SK-N-SH (cell line): ENCODE measurements around the gene PROX1. TPM values are rescaled to one million over a fixed set of nuclear protein-coding genes. Genes with fewer than 3 reads are reported as not detected.

Experiments used
- CTCF ChIA-PET: fragments of 300-600, 350-600 bp; formaldehyde crosslinking; extraction: SDS; loops from one replicate; lab custom pipeline; 2021; lab: Yijun Ruan, JAX
- POLR2A ChIA-PET: fragments of 350-600 bp; sonication (Branson Sonifier 250); formaldehyde crosslinking; extraction: SDS; loops from one replicate; lab custom pipeline; 2020; ENCODE audit warnings: antibody characterized with exemption, inconsistent platforms; lab: Yijun Ruan, JAX
- DNase-seq: peaks from one replicate; pipeline ENCODE4 v3.0.0; 2012
- H2AFZ ChIP-seq: fragments of 200-600 bp; sonication (generic); 2 replicates; pipeline ENCODE4 v1.8.1; 2016; ENCODE audit warnings: antibody characterized with exemption, mild to moderate bottlenecking, low read depth
- H3F3A ChIP-seq: fragments of 200-600 bp; sonication (generic); replicated peaks from 2 replicates; pipeline ENCODE3; 2016; ENCODE audit warnings: antibody characterized with exemption, mild to moderate bottlenecking; ENCODE audit not compliant: insufficient read depth
- H3K27ac ChIP-seq, 2 experiments: fragments of 200-500 bp in 1 of 2; fragments of 200-600 bp in 1 of 2; sonication (Bioruptor generic) in 1 of 2; sonication (generic), shearing (Covaris generic) in 1 of 2; 2 replicates each; pipeline versions ENCODE4 v1.5.1 to v1.6.1; 2014 to 2016; ENCODE audit warnings: low read depth in 2 of 2, inconsistent platforms in 1 of 2, low read length in 1 of 2, mild to moderate bottlenecking in 1 of 2, mixed read lengths in 1 of 2
- H3K27me3 ChIP-seq: fragments of 200-600 bp; sonication (generic), shearing (Covaris generic); 2 replicates; pipeline ENCODE4 v1.6.1; 2016; ENCODE audit warnings: mixed run types; ENCODE audit not compliant: insufficient read depth
- H3K36me3 ChIP-seq, 2 experiments: fragments of 200-500 bp in 1 of 2; fragments of 200-600 bp in 1 of 2; sonication (Bioruptor generic) in 1 of 2; sonication (generic) in 1 of 2; replicated peaks in 1 of 2; 2 replicates each; pipeline versions ENCODE3 to v1.5.1; 2014 to 2016; ENCODE audit warnings: low read length in 1 of 2, mild to moderate bottlenecking in 1 of 2; ENCODE audit not compliant: insufficient read depth in 2 of 2, control insufficient read depth in 1 of 2
- H3K4me1 ChIP-seq, 2 experiments: fragments of 200-500 bp in 1 of 2; fragments of 200-600 bp in 1 of 2; sonication (Bioruptor generic) in 1 of 2; sonication (generic), shearing (Covaris generic) in 1 of 2; 2 replicates each; pipeline versions ENCODE4 v1.5.1 to v1.6.1; 2014 to 2016; ENCODE audit warnings: low read depth in 1 of 2, low read length in 1 of 2, mixed run types in 1 of 2; ENCODE audit not compliant: insufficient read depth in 2 of 2, control insufficient read depth in 1 of 2
- H3K4me2 ChIP-seq: fragments of 200-600 bp; sonication (generic), shearing (Covaris generic); 2 replicates; pipeline ENCODE4 v1.6.1; 2017; ENCODE audit warnings: mixed run types
- H3K4me3 ChIP-seq, 2 experiments: fragments of 200-500 bp in 1 of 2; fragments of 200-600 bp in 1 of 2; sonication (Bioruptor generic) in 1 of 2; sonication (generic), shearing (Covaris generic) in 1 of 2; 2 replicates each; pipeline versions ENCODE4 v1.5.1 to v1.8.1; 2014 to 2016; ENCODE audit warnings: low read depth in 2 of 2, inconsistent platforms in 1 of 2, low read length in 1 of 2, mild to moderate bottlenecking in 1 of 2, mixed read lengths in 1 of 2, moderate library complexity in 1 of 2
- H3K79me2 ChIP-seq: fragments of 200-600 bp; sonication (generic); 2 replicates; pipeline ENCODE4 v1.8.1; 2017; ENCODE audit warnings: mild to moderate bottlenecking; ENCODE audit not compliant: insufficient read depth
- H3K9ac ChIP-seq: fragments of 200-600 bp; sonication (generic); 2 replicates; pipeline ENCODE4 v1.6.1; 2017; ENCODE audit warnings: mixed run types
- H3K9me2 ChIP-seq: fragments of 200-600 bp; sonication (generic); 2 replicates; pipeline ENCODE4 v1.6.1; 2017; ENCODE audit warnings: mixed run types
- H3K9me3 ChIP-seq: fragments of 200-600 bp; sonication (generic); 2 replicates; pipeline ENCODE4 v1.6.1; 2017; ENCODE audit warnings: mixed run types, mild to moderate bottlenecking, moderate library complexity
- H4K20me1 ChIP-seq: fragments of 200-600 bp; sonication (generic); 2 replicates; pipeline ENCODE4 v1.6.1; 2017; ENCODE audit warnings: mild to moderate bottlenecking, mixed run types; ENCODE audit not compliant: insufficient read depth
- CTCF ChIP-seq: fragments of 200-600 bp; sonication (generic); IDR thresholded peaks from 2 replicates; pipeline ENCODE4 v1.6.1; 2017; ENCODE audit warnings: antibody characterized with exemption, mild to moderate bottlenecking, moderate library complexity
- EP300 ChIP-seq, 2 experiments: IDR thresholded peaks; 2 replicates each; pipeline versions ENCODE4 v1.4.0 to v1.6.1; 2012; ENCODE audit warnings: borderline replicate concordance in 1 of 2, low read depth in 1 of 2, low read length in 1 of 2
- EZH2phosphoT487 ChIP-seq: fragments of 200-600 bp; sonication (generic); IDR thresholded peaks from 2 replicates; pipeline ENCODE4 v1.6.1; 2017; ENCODE audit warnings: low read depth, mixed run types, mild to moderate bottlenecking, antibody characterized with exemption, moderate library complexity, borderline replicate concordance
- FOXM1 ChIP-seq: IDR thresholded peaks from 2 replicates; pipeline ENCODE4 v1.4.0; 2012; ENCODE audit warnings: low read depth, mild to moderate bottlenecking
- GATA2 ChIP-seq: sonication (generic); formaldehyde crosslinking; IDR thresholded peaks from 2 replicates; pipeline ENCODE4 v1.5.0; 2020; ENCODE audit warnings: mild to moderate bottlenecking, missing genetic modification reagents
- JUND ChIP-seq: IDR thresholded peaks from 2 replicates; pipeline ENCODE4 v1.4.0; 2012
- MAX ChIP-seq: IDR thresholded peaks from 2 replicates; pipeline ENCODE4 v1.4.0; 2012; ENCODE audit warnings: low read depth
- MEF2A ChIP-seq: IDR thresholded peaks from 2 replicates; pipeline ENCODE4 v1.4.0; 2012; ENCODE audit warnings: low read depth, borderline replicate concordance
- MXI1 ChIP-seq: IDR thresholded peaks from 2 replicates; pipeline ENCODE4 v1.6.1; 2012; ENCODE audit warnings: mild to moderate bottlenecking, low read depth, low read length, improper control_type of control experiment
- NFIC ChIP-seq: IDR thresholded peaks from 2 replicates; pipeline ENCODE4 v1.4.0; 2012; ENCODE audit warnings: borderline replicate concordance
- NRF1 ChIP-seq: IDR thresholded peaks from 2 replicates; pipeline ENCODE4 v1.6.1; 2012; ENCODE audit warnings: low read depth, mild to moderate bottlenecking, low read length
- PBX3 ChIP-seq: IDR thresholded peaks from 2 replicates; pipeline ENCODE4; 2012
- RAD21 ChIP-seq: IDR thresholded peaks from 2 replicates; pipeline ENCODE4 v1.6.1; 2012; ENCODE audit warnings: mild to moderate bottlenecking, low read length
- REST ChIP-seq: IDR thresholded peaks from 2 replicates; pipeline ENCODE4 v1.6.1; 2012; ENCODE audit warnings: mild to moderate bottlenecking, low read depth, low read length, moderate library complexity
- RFX5 ChIP-seq: IDR thresholded peaks from 2 replicates; pipeline ENCODE4 v1.6.1; 2012; ENCODE audit warnings: mild to moderate bottlenecking, improper control_type of control experiment, low read length
- RXRA ChIP-seq: IDR thresholded peaks from 2 replicates; pipeline ENCODE4 v1.4.0; 2012; ENCODE audit warnings: low read depth, mild to moderate bottlenecking, borderline replicate concordance
- SIN3A ChIP-seq: IDR thresholded peaks from 2 replicates; pipeline ENCODE4 v1.6.1; 2012; ENCODE audit warnings: low read depth, mild to moderate bottlenecking, low read length, moderate library complexity, borderline replicate concordance
- TEAD4 ChIP-seq: IDR thresholded peaks from 2 replicates; pipeline ENCODE4 v1.4.0; 2012; ENCODE audit warnings: mild to moderate bottlenecking, borderline replicate concordance; ENCODE audit not compliant: insufficient read depth
- USF1 ChIP-seq: IDR thresholded peaks from 2 replicates; pipeline ENCODE4 v1.4.0; 2012; ENCODE audit warnings: low read depth, borderline replicate concordance
- YY1 ChIP-seq: IDR thresholded peaks from 2 replicates; pipeline ENCODE4 v1.4.0; 2012; ENCODE audit warnings: low read depth, mild to moderate bottlenecking
- WGBS: methylation state at CpG from one replicate; pipeline ENCODE4 v1.1.6; 2017; ENCODE audit warnings: low lambda C conversion rate; 5-methylcytosine and 5-hydroxymethylcytosine counted together
- polyA plus RNA-seq, 3 experiments: library from polyadenylated mRNA; depleted of rRNA; stranded (reverse); fragments of >200 nt; gene quantifications; 2 replicates each; pipeline ENCODE4 v1.2.3, GENCODE V29; 2012

The PROX1 gene
- polyA plus RNA-seq, 1 of the 3 experiments (the other 2 are of a cell fraction) = 0.25 TPM

- Histone ChIP-seq H3K27ac (no peak overlapping the region), H3K9me2 (no peaks in the 10 kb centered on the region), H2AFZ (no peak overlapping the region), H3K4me3 (no peak overlapping the region), H4K20me1 (no peaks in the 10 kb centered on the region), H3K9me3 (no peaks in the 10 kb centered on the region), H3K9ac (no peak overlapping the region), H3K36me3 (no peaks in the 10 kb centered on the region), H3F3A (no peaks in the 10 kb centered on the region), H3K4me2 (no peak overlapping the region), H3K27me3 (peaks cover 8% of the 10 kb centered on the region), H3K79me2 (no peaks in the 10 kb centered on the region), H3K4me1 (peaks cover 0 to 4% of the 10 kb centered on the region in 2 experiments; a peak in 1 of 4 replicates)
- WGBS = 50% methylated on average over 7 of the region's 7 CpGs
- CTCF ChIA-PET = interaction anchor here (0.9 kb wide), 1 partner anchor 23 kb away, joined by 3 read pairs; no protein-coding TSS in a partner anchor
- POLR2A ChIA-PET = interaction anchor here (1.3 kb wide), 1 partner anchor 8 kb away, joined by 4 read pairs; no protein-coding TSS in a partner anchor
- TF ChIP-seq MEF2A = no peak
- TF ChIP-seq EZH2phosphoT487 = no peak
- no peak for TF ChIP-seq MXI1
- no peak for TF ChIP-seq GATA2 (CRISPR knock-in tag)
- no peak for TF ChIP-seq RXRA
- TF ChIP-seq NRF1 = no peak
- no peak for TF ChIP-seq MAX
- no peak for TF ChIP-seq REST
- no peak for TF ChIP-seq RAD21
- no peak for TF ChIP-seq USF1
- no peak for DNase-seq
Observed at GRCh38 chr1:213977486-213977842, 10.3 kb upstream of the PROX1 start.

GRCh38 chr1:213977909-213978308 lies 9.9 kb upstream of the PROX1 start:
- Histone ChIP-seq H3K79me2 (no peaks in the 10 kb centered on the region), H3F3A (no peaks in the 10 kb centered on the region), H2AFZ (no peak overlapping the region), H3K4me1 (peaks cover 0 to 4% of the 10 kb centered on the region in 2 experiments; a peak in 1 of 4 replicates), H4K20me1 (no peaks in the 10 kb centered on the region), H3K27ac (no peak overlapping the region), H3K9ac (no peak overlapping the region), H3K36me3 (no peaks in the 10 kb centered on the region), H3K9me3 (no peaks in the 10 kb centered on the region), H3K4me3 (no peak overlapping the region), H3K27me3 (peaks cover 12% of the 10 kb centered on the region), H3K9me2 (no peaks in the 10 kb centered on the region), H3K4me2 (no peak overlapping the region)
- WGBS = 63% methylated on average over 3 of the region's 3 CpGs
- CTCF ChIA-PET = interaction anchor here (1.3 kb wide), 1 partner anchor 733 kb away, joined by 3 read pairs; no protein-coding TSS in a partner anchor
- DNase-seq = no peak
- POLR2A ChIA-PET = interaction anchor here (1.3 kb wide), 1 partner anchor 8 kb away, joined by 4 read pairs; no protein-coding TSS in a partner anchor
- TF ChIP-seq TEAD4 (no peak), JUND (no peak), GATA2 (CRISPR knock-in tag) (no peak), YY1 (no peak), FOXM1 (no peak), NFIC (no peak), PBX3 (no peak), CTCF (no peak), EP300 (IDR thresholded peaks at IDR 0.05; ENCODE audit: borderline replicate concordance in 1 of 2, low read depth in 1 of 2, low read length in 1 of 2) (no peak), EZH2phosphoT487 (no peak), RFX5 (no peak), SIN3A (no peak), NRF1 (no peak), USF1 (no peak)
